Mesothelial cell of epicardium (in vitro differentiated cells): ENCODE results near the gene PAX7. TPM values are rescaled to one million over a fixed set of nuclear protein-coding genes. Genes with fewer than 3 reads are reported as not detected.

ENCODE experiments used
- DNase-seq, 2 experiments: peaks; one replicate each; pipeline ENCODE4 v3.0.0; 2021; ENCODE audit warnings: low spot score in 2 of 2; ENCODE audit not compliant: unreplicated experiment in 2 of 2
- H3K27ac Mint-ChIP-seq: 2 replicates; pipeline ENCODE4 v1.8.0; 2021; ENCODE audit warnings: mixed read lengths
- H3K27me3 Mint-ChIP-seq: 2 replicates; pipeline ENCODE4 v1.8.0; 2021; ENCODE audit warnings: low read depth, mixed read lengths
- H3K36me3 Mint-ChIP-seq: 2 replicates; pipeline ENCODE4 v1.8.0; 2021; ENCODE audit warnings: mixed read lengths
- H3K4me1 Mint-ChIP-seq: 2 replicates; pipeline ENCODE4 v1.8.0; 2021; ENCODE audit warnings: mixed read lengths
- H3K4me3 Mint-ChIP-seq: 2 replicates; pipeline ENCODE4 v1.8.0; 2021; ENCODE audit warnings: mild to moderate bottlenecking, moderate library complexity, mixed read lengths
- H3K9me3 Mint-ChIP-seq: 2 replicates; pipeline ENCODE4 v1.8.0; 2021; ENCODE audit warnings: mixed read lengths
- CTCF ChIP-seq: fragments of 200-600 bp; sonication (generic); IDR thresholded peaks from one replicate; pipeline ENCODE4 v1.5.0; 2021; ENCODE audit warnings: antibody characterized with exemption; ENCODE audit not compliant: unreplicated experiment
- total RNA-seq: library from RNA; stranded (reverse); gene quantifications from 3 replicates; pipeline ENCODE4 v1.2.1, GENCODE V29; 2021

The PAX7 gene
- total RNA-seq, 1 donor from 2014 or later: not detected

- Mint-ChIP-seq H3K4me3 (no peak overlapping the region), H3K27me3 (peaks cover 16% of the 10 kb centered on the region), H3K4me1 (peaks cover 13% of the 10 kb centered on the region), H3K9me3 (peaks cover 5% of the 10 kb centered on the region), H3K36me3 (no peaks in the 10 kb centered on the region), H3K27ac (no peak overlapping the region)
- no peak for TF ChIP-seq CTCF
- no peak for DNase-seq
Observed at GRCh38 chr1:18796950-18797349, 166.3 kb downstream of the PAX7 start.

Other genes with a start within 250 kb of the PAX7 start
- gene KLHDC7A, start 149.9 kb upstream of the PAX7 start, total RNA-seq: 0.04 to 0.11 TPM (median 0.05 TPM) in 3 replicates
- not detected in 3 replicates for gene TAS1R2, start 228.8 kb downstream of the PAX7 start, total RNA-seq